ENCODE measurements around the gene LYZL4. TPM values are rescaled to one million over a fixed set of nuclear protein-coding genes. Genes with fewer than 3 reads are reported as not detected.

The LYZL4 gene
- total and polyA plus RNA-seq, 2 of the 4 experiments (the other 2 are of a cell fraction): not detected

DNA sequence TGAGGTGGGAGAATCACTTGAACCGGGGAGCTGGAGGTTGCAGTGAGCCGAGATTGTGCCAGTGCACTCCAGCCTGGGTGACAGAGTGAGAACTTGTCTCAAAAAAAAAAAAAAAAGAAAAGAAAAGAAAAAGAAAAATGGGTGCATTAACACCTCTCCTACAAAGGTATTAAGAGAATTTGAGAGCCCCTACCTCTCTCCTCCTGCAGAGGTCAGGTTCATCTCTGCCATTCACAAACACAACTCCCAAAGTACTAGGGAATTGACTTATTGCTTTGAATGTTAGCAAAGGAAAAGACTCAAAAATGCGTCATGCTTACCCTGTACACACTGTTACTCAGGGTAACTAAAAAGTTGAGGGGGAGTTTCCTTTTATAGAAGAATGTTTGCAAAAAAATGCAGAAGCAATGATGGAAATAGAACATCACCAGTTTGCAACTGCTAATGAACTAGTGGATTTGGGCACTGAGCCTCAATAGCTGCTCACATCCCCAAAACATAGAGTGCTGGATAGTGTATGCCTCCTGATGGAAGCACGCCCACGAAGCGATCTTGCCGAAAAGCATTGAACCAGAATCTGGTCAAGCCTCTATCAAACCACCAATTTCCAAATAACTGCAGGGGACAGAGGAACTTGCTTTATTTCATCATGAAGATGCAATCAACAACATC is 15.5 kb upstream of the LYZL4 start:
- CTCF ChIA-PET: no interaction called here
- Histone ChIP-seq H2AFZ (replicated peaks; ENCODE audit: low read length, poor library complexity) (no peak overlapping the region), H3K9ac (ENCODE audit: low read depth, low read length) (no peak overlapping the region), H3K9me3 (ENCODE audit: control insufficient read depth, insufficient read depth, low read length) (no peaks in the 10 kb centered on the region), H3K27ac (ENCODE audit: insufficient read depth, low read length) (no peak overlapping the region), H2BK15ac (ENCODE audit: low read depth, low read length) (no peak overlapping the region), H2BK5ac (ENCODE audit: low read depth, low read length, poor library complexity, severe bottlenecking) (no peak overlapping the region), H3K27me3 (ENCODE audit: control insufficient read depth, insufficient read depth, low read length) (no peaks in the 10 kb centered on the region; the same call in 1 of the 2 replicates), H2AK9ac (replicated peaks; ENCODE audit: low read depth, low read length, poor library complexity) (no peak overlapping the region), H4K5ac (ENCODE audit: low read depth, low read length) (no peak overlapping the region), H2AK5ac (ENCODE audit: low read depth, low read length) (no peak overlapping the region), H3K4me2 (ENCODE audit: low read depth, low read length) (no peak overlapping the region), H3K14ac (replicated peaks; ENCODE audit: low read depth, low read length) (no peak overlapping the region), H3K79me1 (ENCODE audit: low read depth in 1 of 2, low read length in 2 of 2) (no peaks in the 10 kb centered on the region), H4K91ac (ENCODE audit: insufficient read depth, low read depth, low read length) (no peak overlapping the region), H3K18ac (ENCODE audit: low read depth, low read length) (no peak overlapping the region), H3K4me3 (ENCODE audit: insufficient read depth, low read depth, low read length) (no peak overlapping the region), H3K36me3 (ENCODE audit: control insufficient read depth, insufficient read depth, low read length) (no peaks in the 10 kb centered on the region), H3K23ac (ENCODE audit: low read depth, low read length) (no peak overlapping the region), H2BK20ac (ENCODE audit: low read depth, low read length) (no peak overlapping the region), H4K8ac (ENCODE audit: low read depth in 2 of 2, low read length in 2 of 2) (no peak overlapping the region), H3K56ac (ENCODE audit: extremely low read depth, insufficient read depth, low read length) (no peak overlapping the region), H4K20me1 (ENCODE audit: insufficient read depth, low read length) (no peaks in the 10 kb centered on the region), H3K9me1 (ENCODE audit: insufficient read depth, low read length) (no peaks in the 10 kb centered on the region), H3K4ac (ENCODE audit: low read depth, low read length) (no peak overlapping the region), H2BK120ac (ENCODE audit: low read depth, low read length) (no peak overlapping the region), H3K4me1 (ENCODE audit: control insufficient read depth, insufficient read depth, low read length) (no peaks in the 10 kb centered on the region)
- DNase-seq (no peak), ATAC-seq (ENCODE audit: low read depth) (no peak)
- POLR2A ChIA-PET (ENCODE audit: unreplicated experiment): no interaction called here
- in situ Hi-C loops (cut with MboI; ENCODE audit: low sequenced_read_pairs): loop anchor here (25.0 kb wide), 1 partner anchor 314 kb away; no protein-coding TSS in a partner anchor
- BruUV-seq (replicated peaks): no TSS peak
- no CpG with 5 or more reads among the region's 7 CpGs for WGBS, 2 experiments (ENCODE audit: extremely low coverage in 2 of 2, insufficient read length in 1 of 2)
- intact Hi-C loops (cut with micrococcal nuclease): no loop called here
- dilution Hi-C loops (cut with HindIII; ENCODE audit: low sequenced_read_pairs, unreplicated experiment): no loop called here
- TF ChIP-seq BHLHE40 (IDR thresholded peaks at IDR 0.05; ENCODE audit: low read depth, low read length) (no peak), RAD21 (IDR thresholded peaks at IDR 0.05; ENCODE audit: low read length) (no peak), RCOR1 (IDR thresholded peaks at IDR 0.05; ENCODE audit: insufficient replicate concordance, low read length) (no peak), CEBPB (IDR thresholded peaks at IDR 0.05; ENCODE audit: low read depth, low read length) (no peak), SMC3 (IDR thresholded peaks at IDR 0.05; ENCODE audit: low read depth, low read length) (no peak), CHD1 (IDR thresholded peaks at IDR 0.05; ENCODE audit: low read depth, low read length) (no peak), NFE2L2 (IDR thresholded peaks at IDR 0.05; ENCODE audit: low read depth, low read length) (no peak), RFX5 (IDR thresholded peaks at IDR 0.05; ENCODE audit: low read depth, low read length) (no peak), MAFK (IDR thresholded peaks at IDR 0.05; ENCODE audit: low read depth, low read length) (no peak), POLR2A (IDR thresholded peaks at IDR 0.05; ENCODE audit: low read depth, low read length) (no peak)
- TF ChIP-seq, protein P1, sequence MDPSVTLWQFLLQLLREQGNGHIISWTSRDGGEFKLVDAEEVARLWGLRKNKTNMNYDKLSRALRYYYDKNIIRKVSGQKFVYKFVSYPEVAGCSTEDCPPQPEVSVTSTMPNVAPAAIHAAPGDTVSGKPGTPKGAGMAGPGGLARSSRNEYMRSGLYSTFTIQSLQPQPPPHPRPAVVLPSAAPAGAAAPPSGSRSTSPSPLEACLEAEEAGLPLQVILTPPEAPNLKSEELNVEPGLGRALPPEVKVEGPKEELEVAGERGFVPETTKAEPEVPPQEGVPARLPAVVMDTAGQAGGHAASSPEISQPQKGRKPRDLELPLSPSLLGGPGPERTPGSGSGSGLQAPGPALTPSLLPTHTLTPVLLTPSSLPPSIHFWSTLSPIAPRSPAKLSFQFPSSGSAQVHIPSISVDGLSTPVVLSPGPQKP (IDR thresholded peaks at IDR 0.05; ENCODE audit: borderline replicate concordance, low read depth, low read length): no peak
- TF ChIP-seq, protein P2, sequence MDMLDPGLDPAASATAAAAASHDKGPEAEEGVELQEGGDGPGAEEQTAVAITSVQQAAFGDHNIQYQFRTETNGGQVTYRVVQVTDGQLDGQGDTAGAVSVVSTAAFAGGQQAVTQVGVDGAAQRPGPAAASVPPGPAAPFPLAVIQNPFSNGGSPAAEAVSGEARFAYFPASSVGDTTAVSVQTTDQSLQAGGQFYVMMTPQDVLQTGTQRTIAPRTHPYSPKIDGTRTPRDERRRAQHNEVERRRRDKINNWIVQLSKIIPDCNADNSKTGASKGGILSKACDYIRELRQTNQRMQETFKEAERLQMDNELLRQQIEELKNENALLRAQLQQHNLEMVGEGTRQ (IDR thresholded peaks at IDR 0.05; ENCODE audit: low read depth, low read length): no peak
- TF ChIP-seq, protein P3, sequence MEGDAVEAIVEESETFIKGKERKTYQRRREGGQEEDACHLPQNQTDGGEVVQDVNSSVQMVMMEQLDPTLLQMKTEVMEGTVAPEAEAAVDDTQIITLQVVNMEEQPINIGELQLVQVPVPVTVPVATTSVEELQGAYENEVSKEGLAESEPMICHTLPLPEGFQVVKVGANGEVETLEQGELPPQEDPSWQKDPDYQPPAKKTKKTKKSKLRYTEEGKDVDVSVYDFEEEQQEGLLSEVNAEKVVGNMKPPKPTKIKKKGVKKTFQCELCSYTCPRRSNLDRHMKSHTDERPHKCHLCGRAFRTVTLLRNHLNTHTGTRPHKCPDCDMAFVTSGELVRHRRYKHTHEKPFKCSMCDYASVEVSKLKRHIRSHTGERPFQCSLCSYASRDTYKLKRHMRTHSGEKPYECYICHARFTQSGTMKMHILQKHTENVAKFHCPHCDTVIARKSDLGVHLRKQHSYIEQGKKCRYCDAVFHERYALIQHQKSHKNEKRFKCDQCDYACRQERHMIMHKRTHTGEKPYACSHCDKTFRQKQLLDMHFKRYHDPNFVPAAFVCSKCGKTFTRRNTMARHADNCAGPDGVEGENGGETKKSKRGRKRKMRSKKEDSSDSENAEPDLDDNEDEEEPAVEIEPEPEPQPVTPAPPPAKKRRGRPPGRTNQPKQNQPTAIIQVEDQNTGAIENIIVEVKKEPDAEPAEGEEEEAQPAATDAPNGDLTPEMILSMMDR (conservative IDR thresholded peaks at IDR 0.05; ENCODE audit: low read depth, low read length): no peak

All from IMR-90 (cell line).